ENCODE measurements around the gene AGPAT4.
"Not testable (repeated sequence)": the region's sequence is repeated elsewhere in the genome, so short reads cannot be mapped to it uniquely, and the experiment has no call there.

DNA sequence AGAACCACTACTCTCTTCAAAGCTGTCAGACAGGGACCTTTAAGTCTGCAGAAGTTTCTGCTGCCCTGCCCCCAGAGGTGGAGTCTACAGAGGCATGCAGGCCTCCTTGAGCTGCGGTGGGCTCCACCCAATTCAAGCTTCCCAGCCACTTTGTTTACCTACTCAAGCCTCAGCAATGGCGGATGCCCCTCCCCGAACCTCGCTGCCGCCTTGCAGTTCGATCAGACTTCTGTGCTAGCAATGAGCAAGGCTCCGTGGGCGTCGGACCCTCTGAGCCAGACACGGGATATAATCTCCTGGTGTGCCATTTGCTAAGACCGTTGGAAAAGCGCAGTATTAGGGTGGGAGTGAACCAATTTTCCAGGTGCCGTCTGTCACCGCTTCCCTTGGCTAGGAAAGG, 95.7 kb downstream of the AGPAT4 start:
- TF ChIP-seq EZH2phosphoT487 (IDR thresholded peaks at IDR 0.05; ENCODE audit: low read depth, severe bottlenecking, unreplicated experiment); EZH2 (IDR thresholded peaks at IDR 0.05; ENCODE audit: borderline replicate concordance): not testable (repeated sequence)
- TF ChIP-seq, protein P1, sequence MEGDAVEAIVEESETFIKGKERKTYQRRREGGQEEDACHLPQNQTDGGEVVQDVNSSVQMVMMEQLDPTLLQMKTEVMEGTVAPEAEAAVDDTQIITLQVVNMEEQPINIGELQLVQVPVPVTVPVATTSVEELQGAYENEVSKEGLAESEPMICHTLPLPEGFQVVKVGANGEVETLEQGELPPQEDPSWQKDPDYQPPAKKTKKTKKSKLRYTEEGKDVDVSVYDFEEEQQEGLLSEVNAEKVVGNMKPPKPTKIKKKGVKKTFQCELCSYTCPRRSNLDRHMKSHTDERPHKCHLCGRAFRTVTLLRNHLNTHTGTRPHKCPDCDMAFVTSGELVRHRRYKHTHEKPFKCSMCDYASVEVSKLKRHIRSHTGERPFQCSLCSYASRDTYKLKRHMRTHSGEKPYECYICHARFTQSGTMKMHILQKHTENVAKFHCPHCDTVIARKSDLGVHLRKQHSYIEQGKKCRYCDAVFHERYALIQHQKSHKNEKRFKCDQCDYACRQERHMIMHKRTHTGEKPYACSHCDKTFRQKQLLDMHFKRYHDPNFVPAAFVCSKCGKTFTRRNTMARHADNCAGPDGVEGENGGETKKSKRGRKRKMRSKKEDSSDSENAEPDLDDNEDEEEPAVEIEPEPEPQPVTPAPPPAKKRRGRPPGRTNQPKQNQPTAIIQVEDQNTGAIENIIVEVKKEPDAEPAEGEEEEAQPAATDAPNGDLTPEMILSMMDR (IDR thresholded peaks at IDR 0.05; ENCODE audit: poor library complexity), result not testable (repeated sequence)

Measured in hepatocyte (in vitro differentiated cells).